ENCODE results near the gene MCAT. TPM values are rescaled to one million over a fixed set of nuclear protein-coding genes. Genes with fewer than 3 reads are reported as not detected.

The MCAT gene
- total and polyA plus RNA-seq, 4 donors: 8.3 to 22.6 (median 14.8) TPM

DNA sequence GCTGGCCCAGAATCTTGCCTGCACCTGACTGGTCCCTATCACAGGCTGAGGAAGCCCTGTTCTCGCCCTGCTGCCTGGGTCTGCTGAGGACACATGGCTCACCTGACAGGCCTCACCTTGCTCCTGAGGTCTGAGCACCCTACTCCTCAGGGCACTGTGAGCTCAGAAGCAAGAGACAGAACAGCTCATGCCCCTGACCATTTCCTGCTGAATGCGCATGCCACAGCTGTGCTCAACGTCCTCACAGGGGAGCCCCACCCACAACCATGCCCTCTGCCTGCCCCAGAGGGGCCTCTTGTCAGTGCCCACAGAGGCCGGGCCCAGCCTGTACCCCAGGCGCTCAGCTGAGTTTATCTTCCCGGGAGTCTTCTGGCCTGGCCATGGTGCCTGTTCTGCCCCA, 5.4 kb upstream of the MCAT start:
- Histone ChIP-seq H3K9ac (ENCODE audit: low read depth in 1 of 2, low read length in 2 of 2) (no peak overlapping the region), H3K27ac (ENCODE audit: low read depth in 1 of 2, low read length in 2 of 2) (peak overlapping the region in 1 of 2 donors; percentile 31), H3K9me3 (ENCODE audit: control insufficient read depth in 4 of 4, low read length in 3 of 4) (no peaks in the 10 kb centered on the region), H3K36me3 (ENCODE audit: control insufficient read depth in 4 of 4, insufficient read depth in 3 of 4, low read depth in 1 of 4, low read length in 3 of 4) (no peaks in the 10 kb centered on the region), H3K27me3 (ENCODE audit: control insufficient read depth in 4 of 4, insufficient read depth in 4 of 4, low read length in 3 of 4) (no peaks in the 10 kb centered on the region), H3K4me1 (ENCODE audit: control insufficient read depth in 4 of 4, insufficient read depth in 4 of 4, low read length in 3 of 4) (peaks cover 6 to 20% (median 13%) of the 10 kb centered on the region in 4 donors), H3K4me3 (ENCODE audit: low read depth in 1 of 3, low read length in 3 of 3) (no peak overlapping the region)
- WGBS: 70% methylated on average over 6 of the region's 6 CpGs
- TF ChIP-seq, protein P1, sequence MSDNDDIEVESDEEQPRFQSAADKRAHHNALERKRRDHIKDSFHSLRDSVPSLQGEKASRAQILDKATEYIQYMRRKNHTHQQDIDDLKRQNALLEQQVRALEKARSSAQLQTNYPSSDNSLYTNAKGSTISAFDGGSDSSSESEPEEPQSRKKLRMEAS (IDR thresholded peaks at IDR 0.05): no peak
- TF ChIP-seq YY1 (IDR thresholded peaks at IDR 0.05): no peak
- no peak for TF ChIP-seq HNF4A (conservative IDR thresholded peaks at IDR 0.05)
- no peak for TF ChIP-seq SP1 (IDR thresholded peaks at IDR 0.05)
- TF ChIP-seq, protein P2, sequence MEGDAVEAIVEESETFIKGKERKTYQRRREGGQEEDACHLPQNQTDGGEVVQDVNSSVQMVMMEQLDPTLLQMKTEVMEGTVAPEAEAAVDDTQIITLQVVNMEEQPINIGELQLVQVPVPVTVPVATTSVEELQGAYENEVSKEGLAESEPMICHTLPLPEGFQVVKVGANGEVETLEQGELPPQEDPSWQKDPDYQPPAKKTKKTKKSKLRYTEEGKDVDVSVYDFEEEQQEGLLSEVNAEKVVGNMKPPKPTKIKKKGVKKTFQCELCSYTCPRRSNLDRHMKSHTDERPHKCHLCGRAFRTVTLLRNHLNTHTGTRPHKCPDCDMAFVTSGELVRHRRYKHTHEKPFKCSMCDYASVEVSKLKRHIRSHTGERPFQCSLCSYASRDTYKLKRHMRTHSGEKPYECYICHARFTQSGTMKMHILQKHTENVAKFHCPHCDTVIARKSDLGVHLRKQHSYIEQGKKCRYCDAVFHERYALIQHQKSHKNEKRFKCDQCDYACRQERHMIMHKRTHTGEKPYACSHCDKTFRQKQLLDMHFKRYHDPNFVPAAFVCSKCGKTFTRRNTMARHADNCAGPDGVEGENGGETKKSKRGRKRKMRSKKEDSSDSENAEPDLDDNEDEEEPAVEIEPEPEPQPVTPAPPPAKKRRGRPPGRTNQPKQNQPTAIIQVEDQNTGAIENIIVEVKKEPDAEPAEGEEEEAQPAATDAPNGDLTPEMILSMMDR (IDR thresholded peaks at IDR 0.05; ENCODE audit: low read depth, low read length, missing input control): no peak
- no peak for TF ChIP-seq NR2F2 (IDR thresholded peaks at IDR 0.05)
- TF ChIP-seq HNF4G (IDR thresholded peaks at IDR 0.05): no peak
- TF ChIP-seq JUND (IDR thresholded peaks at IDR 0.05): no peak
- TF ChIP-seq FOXA1 (IDR thresholded peaks at IDR 0.05): no peak
- no peak for TF ChIP-seq GABPA (IDR thresholded peaks at IDR 0.05 in 1 of 2, conservative IDR thresholded peaks at IDR 0.05 in 1 of 2)
- TF ChIP-seq, protein P3, sequence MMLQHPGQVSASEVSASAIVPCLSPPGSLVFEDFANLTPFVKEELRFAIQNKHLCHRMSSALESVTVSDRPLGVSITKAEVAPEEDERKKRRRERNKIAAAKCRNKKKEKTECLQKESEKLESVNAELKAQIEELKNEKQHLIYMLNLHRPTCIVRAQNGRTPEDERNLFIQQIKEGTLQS (IDR thresholded peaks at IDR 0.05): no peak
- TF ChIP-seq, protein P4, sequence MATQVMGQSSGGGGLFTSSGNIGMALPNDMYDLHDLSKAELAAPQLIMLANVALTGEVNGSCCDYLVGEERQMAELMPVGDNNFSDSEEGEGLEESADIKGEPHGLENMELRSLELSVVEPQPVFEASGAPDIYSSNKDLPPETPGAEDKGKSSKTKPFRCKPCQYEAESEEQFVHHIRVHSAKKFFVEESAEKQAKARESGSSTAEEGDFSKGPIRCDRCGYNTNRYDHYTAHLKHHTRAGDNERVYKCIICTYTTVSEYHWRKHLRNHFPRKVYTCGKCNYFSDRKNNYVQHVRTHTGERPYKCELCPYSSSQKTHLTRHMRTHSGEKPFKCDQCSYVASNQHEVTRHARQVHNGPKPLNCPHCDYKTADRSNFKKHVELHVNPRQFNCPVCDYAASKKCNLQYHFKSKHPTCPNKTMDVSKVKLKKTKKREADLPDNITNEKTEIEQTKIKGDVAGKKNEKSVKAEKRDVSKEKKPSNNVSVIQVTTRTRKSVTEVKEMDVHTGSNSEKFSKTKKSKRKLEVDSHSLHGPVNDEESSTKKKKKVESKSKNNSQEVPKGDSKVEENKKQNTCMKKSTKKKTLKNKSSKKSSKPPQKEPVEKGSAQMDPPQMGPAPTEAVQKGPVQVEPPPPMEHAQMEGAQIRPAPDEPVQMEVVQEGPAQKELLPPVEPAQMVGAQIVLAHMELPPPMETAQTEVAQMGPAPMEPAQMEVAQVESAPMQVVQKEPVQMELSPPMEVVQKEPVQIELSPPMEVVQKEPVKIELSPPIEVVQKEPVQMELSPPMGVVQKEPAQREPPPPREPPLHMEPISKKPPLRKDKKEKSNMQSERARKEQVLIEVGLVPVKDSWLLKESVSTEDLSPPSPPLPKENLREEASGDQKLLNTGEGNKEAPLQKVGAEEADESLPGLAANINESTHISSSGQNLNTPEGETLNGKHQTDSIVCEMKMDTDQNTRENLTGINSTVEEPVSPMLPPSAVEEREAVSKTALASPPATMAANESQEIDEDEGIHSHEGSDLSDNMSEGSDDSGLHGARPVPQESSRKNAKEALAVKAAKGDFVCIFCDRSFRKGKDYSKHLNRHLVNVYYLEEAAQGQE (IDR thresholded peaks at IDR 0.05): no peak
- no peak for TF ChIP-seq TAF1 (conservative IDR thresholded peaks at IDR 0.05)
- no peak for TF ChIP-seq RXRA (IDR thresholded peaks at IDR 0.05)
- TF ChIP-seq EGR1 (IDR thresholded peaks at IDR 0.05; ENCODE audit: low read depth in 2 of 2): no peak
- TF ChIP-seq RAD21 (IDR thresholded peaks at IDR 0.05): no peak
- TF ChIP-seq, protein P5, sequence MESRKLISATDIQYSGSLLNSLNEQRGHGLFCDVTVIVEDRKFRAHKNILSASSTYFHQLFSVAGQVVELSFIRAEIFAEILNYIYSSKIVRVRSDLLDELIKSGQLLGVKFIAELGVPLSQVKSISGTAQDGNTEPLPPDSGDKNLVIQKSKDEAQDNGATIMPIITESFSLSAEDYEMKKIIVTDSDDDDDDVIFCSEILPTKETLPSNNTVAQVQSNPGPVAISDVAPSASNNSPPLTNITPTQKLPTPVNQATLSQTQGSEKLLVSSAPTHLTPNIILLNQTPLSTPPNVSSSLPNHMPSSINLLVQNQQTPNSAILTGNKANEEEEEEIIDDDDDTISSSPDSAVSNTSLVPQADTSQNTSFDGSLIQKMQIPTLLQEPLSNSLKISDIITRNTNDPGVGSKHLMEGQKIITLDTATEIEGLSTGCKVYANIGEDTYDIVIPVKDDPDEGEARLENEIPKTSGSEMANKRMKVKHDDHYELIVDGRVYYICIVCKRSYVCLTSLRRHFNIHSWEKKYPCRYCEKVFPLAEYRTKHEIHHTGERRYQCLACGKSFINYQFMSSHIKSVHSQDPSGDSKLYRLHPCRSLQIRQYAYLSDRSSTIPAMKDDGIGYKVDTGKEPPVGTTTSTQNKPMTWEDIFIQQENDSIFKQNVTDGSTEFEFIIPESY (IDR thresholded peaks at IDR 0.05): no peak
- TF ChIP-seq FOXA2 (IDR thresholded peaks at IDR 0.05): no peak
- DNase-seq (ENCODE audit: low spot score): no peak
